C4-2B (cell line): ENCODE data around the gene CA7.

ENCODE experiments used
- ZFX ChIP-seq: fragments of 450-650 bp; IDR thresholded peaks from 2 replicates; pipeline ENCODE4 v1.6.1; 2017
- TF ChIP-seq, protein P1 (sequence below): fragments of 450-650 bp; conservative IDR thresholded peaks from 2 replicates; pipeline ENCODE4 v1.5.1; 2017; ENCODE audit warnings: mild to moderate bottlenecking

DNA sequence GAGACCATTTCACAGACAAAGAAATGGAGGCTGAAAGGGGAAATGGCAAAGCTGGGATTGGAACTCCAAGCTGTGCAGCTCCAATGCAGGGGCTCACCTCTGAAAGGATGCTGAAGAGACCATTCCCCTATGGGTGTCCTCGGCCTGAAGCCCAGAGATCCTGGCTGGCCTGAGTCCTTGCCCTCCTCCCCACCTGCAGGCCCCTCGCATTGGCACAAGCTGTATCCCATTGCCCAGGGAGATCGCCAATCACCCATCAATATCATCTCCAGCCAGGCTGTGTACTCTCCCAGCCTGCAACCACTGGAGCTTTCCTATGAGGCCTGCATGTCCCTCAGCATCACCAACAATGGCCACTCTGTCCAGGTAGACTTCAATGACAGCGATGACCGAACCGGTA is 2.6 kb downstream of the CA7 start:
- TF ChIP-seq, protein P1, sequence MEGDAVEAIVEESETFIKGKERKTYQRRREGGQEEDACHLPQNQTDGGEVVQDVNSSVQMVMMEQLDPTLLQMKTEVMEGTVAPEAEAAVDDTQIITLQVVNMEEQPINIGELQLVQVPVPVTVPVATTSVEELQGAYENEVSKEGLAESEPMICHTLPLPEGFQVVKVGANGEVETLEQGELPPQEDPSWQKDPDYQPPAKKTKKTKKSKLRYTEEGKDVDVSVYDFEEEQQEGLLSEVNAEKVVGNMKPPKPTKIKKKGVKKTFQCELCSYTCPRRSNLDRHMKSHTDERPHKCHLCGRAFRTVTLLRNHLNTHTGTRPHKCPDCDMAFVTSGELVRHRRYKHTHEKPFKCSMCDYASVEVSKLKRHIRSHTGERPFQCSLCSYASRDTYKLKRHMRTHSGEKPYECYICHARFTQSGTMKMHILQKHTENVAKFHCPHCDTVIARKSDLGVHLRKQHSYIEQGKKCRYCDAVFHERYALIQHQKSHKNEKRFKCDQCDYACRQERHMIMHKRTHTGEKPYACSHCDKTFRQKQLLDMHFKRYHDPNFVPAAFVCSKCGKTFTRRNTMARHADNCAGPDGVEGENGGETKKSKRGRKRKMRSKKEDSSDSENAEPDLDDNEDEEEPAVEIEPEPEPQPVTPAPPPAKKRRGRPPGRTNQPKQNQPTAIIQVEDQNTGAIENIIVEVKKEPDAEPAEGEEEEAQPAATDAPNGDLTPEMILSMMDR, result no peak
- TF ChIP-seq ZFX, result no peak
